ENCODE measurements around the gene SYNGR3.

Gene SYNGR3

GRCh38 chr16:2022723-2023091, 32.9 kb downstream of the SYNGR3 start:
- H3K9me3 ChIP-seq (ENCODE audit: control insufficient read depth in 1 of 2, low read length in 2 of 2), result no peaks in the 10 kb centered on the region
- peaks cover 3 to 53% of the 10 kb centered on the region in 2 donors for H3K4me1 ChIP-seq (ENCODE audit: control insufficient read depth in 1 of 2, insufficient read depth in 2 of 2, low read length in 2 of 2)
- peak overlapping the region; percentile 33 to 58 for H3K4me3 ChIP-seq (ENCODE audit: low read depth in 1 of 2, low read length in 2 of 2)
- H3K27me3 ChIP-seq (ENCODE audit: low read depth, low read length), result peaks cover 5% of the 10 kb centered on the region
- H3K27ac ChIP-seq (ENCODE audit: low read length), result no peak overlapping the region
- H3K36me3 ChIP-seq (ENCODE audit: control insufficient read depth in 1 of 2, insufficient read depth in 2 of 2, low read length in 2 of 2), result no peaks in the 10 kb centered on the region

- Histone ChIP-seq H3K4me1 (ENCODE audit: control insufficient read depth in 1 of 2, insufficient read depth in 2 of 2, low read length in 2 of 2) (peaks cover 6 to 59% of the 10 kb centered on the region in 2 donors), H3K27me3 (ENCODE audit: low read depth, low read length) (peaks cover 5% of the 10 kb centered on the region), H3K27ac (ENCODE audit: low read length) (no peak overlapping the region), H3K9me3 (ENCODE audit: control insufficient read depth in 1 of 2, low read length in 2 of 2) (no peaks in the 10 kb centered on the region), H3K36me3 (ENCODE audit: control insufficient read depth in 1 of 2, insufficient read depth in 2 of 2, low read length in 2 of 2) (no peaks in the 10 kb centered on the region), H3K4me3 (ENCODE audit: low read depth in 1 of 2, low read length in 2 of 2) (peak overlapping the region; percentile 39 to 58)
These were observed 33.6 kb downstream of the SYNGR3 start for GRCh38 chr16:2023092-2024031.

- Histone ChIP-seq H3K9me3 (ENCODE audit: control insufficient read depth in 1 of 2, low read length in 2 of 2) (no peaks in the 10 kb centered on the region), H3K27ac (ENCODE audit: low read length) (no peak overlapping the region), H3K4me1 (ENCODE audit: control insufficient read depth in 1 of 2, insufficient read depth in 2 of 2, low read length in 2 of 2) (peaks cover 6 to 63% of the 10 kb centered on the region in 2 donors), H3K36me3 (ENCODE audit: control insufficient read depth in 1 of 2, insufficient read depth in 2 of 2, low read length in 2 of 2) (no peaks in the 10 kb centered on the region), H3K4me3 (ENCODE audit: low read depth in 1 of 2, low read length in 2 of 2) (peak overlapping the region in 1 of 2 donors; percentile 58), H3K27me3 (ENCODE audit: low read depth, low read length) (peaks cover 5% of the 10 kb centered on the region)
These were observed 34.3 kb downstream of the SYNGR3 start for GRCh38 chr16:2024032-2024420.

DNA sequence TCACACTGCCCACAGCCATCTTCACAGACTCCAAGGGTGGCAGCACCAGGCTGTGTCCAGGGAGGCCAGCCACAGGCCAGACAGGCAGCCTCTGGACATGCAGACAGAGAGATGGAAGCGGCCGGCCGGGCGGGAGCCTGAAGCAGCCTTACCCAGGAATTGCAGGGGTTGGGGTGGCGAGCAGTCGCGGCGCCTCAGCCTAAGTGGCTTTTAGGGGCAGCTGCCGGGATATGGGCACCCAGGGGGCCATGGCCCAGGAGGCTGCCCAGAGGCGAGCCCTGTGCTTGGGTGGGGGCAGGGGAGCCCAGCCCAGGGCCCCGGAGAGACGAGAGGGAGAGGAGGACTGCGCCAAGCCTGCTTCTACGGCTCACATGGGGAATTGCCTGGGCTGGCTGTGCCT, 35.5 kb downstream of the SYNGR3 start:
- Histone ChIP-seq H3K4me1 (ENCODE audit: control insufficient read depth in 1 of 2, insufficient read depth in 2 of 2, low read length in 2 of 2) (peaks cover 6 to 57% of the 10 kb centered on the region in 2 donors), H3K9me3 (ENCODE audit: control insufficient read depth in 1 of 2, low read length in 2 of 2) (no peaks in the 10 kb centered on the region), H3K27ac (ENCODE audit: low read length) (no peak overlapping the region), H3K4me3 (ENCODE audit: low read depth in 1 of 2, low read length in 2 of 2) (no peak overlapping the region), H3K36me3 (ENCODE audit: control insufficient read depth in 1 of 2, insufficient read depth in 2 of 2, low read length in 2 of 2) (no peaks in the 10 kb centered on the region), H3K27me3 (ENCODE audit: low read depth, low read length) (no peaks in the 10 kb centered on the region)

GRCh38 chr16:2025878-2026460, 36.2 kb downstream of the SYNGR3 start:
- no peaks in the 10 kb centered on the region for H3K27me3 ChIP-seq (ENCODE audit: low read depth, low read length)
- no peak overlapping the region for H3K27ac ChIP-seq (ENCODE audit: low read length)
- peak overlapping the region in 1 of 2 donors; percentile 45 for H3K4me3 ChIP-seq (ENCODE audit: low read depth in 1 of 2, low read length in 2 of 2)
- H3K4me1 ChIP-seq (ENCODE audit: control insufficient read depth in 1 of 2, insufficient read depth in 2 of 2, low read length in 2 of 2), result peaks cover 6 to 51% of the 10 kb centered on the region in 2 donors
- H3K36me3 ChIP-seq (ENCODE audit: control insufficient read depth in 1 of 2, insufficient read depth in 2 of 2, low read length in 2 of 2), result no peaks in the 10 kb centered on the region
- H3K9me3 ChIP-seq (ENCODE audit: control insufficient read depth in 1 of 2, low read length in 2 of 2), result no peaks in the 10 kb centered on the region

GRCh38 chr16:2026461-2027023, 36.8 kb downstream of the SYNGR3 start, which contains the start of gene NHERF2:
Gene NHERF2, plus strand, starts transcription at chr16:2026902. Its CDS starts 104 bp downstream, at chr16:2027006.
- Histone ChIP-seq H3K9me3 (ENCODE audit: control insufficient read depth in 1 of 2, low read length in 2 of 2) (no peaks in the 10 kb centered on the region), H3K4me1 (ENCODE audit: control insufficient read depth in 1 of 2, insufficient read depth in 2 of 2, low read length in 2 of 2) (peaks cover 6 to 51% of the 10 kb centered on the region in 2 donors), H3K27ac (ENCODE audit: low read length) (no peak within 1 kb of the TSS), H3K4me3 (ENCODE audit: low read depth in 1 of 2, low read length in 2 of 2) (peak within 1 kb of the TSS; percentile 69 to 78), H3K36me3 (ENCODE audit: control insufficient read depth in 1 of 2, insufficient read depth in 2 of 2, low read length in 2 of 2) (no peaks in the 10 kb centered on the region), H3K27me3 (ENCODE audit: low read depth, low read length) (no peaks in the 10 kb centered on the region)

- H3K4me3 ChIP-seq (ENCODE audit: low read depth in 1 of 2, low read length in 2 of 2), result peak overlapping the region; percentile 69 to 78
- no peaks in the 10 kb centered on the region for H3K27me3 ChIP-seq (ENCODE audit: low read depth, low read length)
- peaks cover 6 to 50% of the 10 kb centered on the region in 2 donors for H3K4me1 ChIP-seq (ENCODE audit: control insufficient read depth in 1 of 2, insufficient read depth in 2 of 2, low read length in 2 of 2)
- H3K9me3 ChIP-seq (ENCODE audit: control insufficient read depth in 1 of 2, low read length in 2 of 2), result no peaks in the 10 kb centered on the region
- no peaks in the 10 kb centered on the region for H3K36me3 ChIP-seq (ENCODE audit: control insufficient read depth in 1 of 2, insufficient read depth in 2 of 2, low read length in 2 of 2)
- no peak overlapping the region for H3K27ac ChIP-seq (ENCODE audit: low read length)
These were observed 37.5 kb downstream of the SYNGR3 start for GRCh38 chr16:2027024-2028010.

- Histone ChIP-seq H3K27me3 (ENCODE audit: low read depth, low read length) (no peaks in the 10 kb centered on the region), H3K9me3 (ENCODE audit: control insufficient read depth in 1 of 2, low read length in 2 of 2) (no peaks in the 10 kb centered on the region), H3K27ac (ENCODE audit: low read length) (no peak overlapping the region), H3K4me1 (ENCODE audit: control insufficient read depth in 1 of 2, insufficient read depth in 2 of 2, low read length in 2 of 2) (peaks cover 6 to 48% of the 10 kb centered on the region in 2 donors), H3K4me3 (ENCODE audit: low read depth in 1 of 2, low read length in 2 of 2) (peak overlapping the region; percentile 69 to 78), H3K36me3 (ENCODE audit: control insufficient read depth in 1 of 2, insufficient read depth in 2 of 2, low read length in 2 of 2) (no peaks in the 10 kb centered on the region)
These were observed 38.4 kb downstream of the SYNGR3 start for GRCh38 chr16:2028146-2028545.

- H3K4me3 ChIP-seq (ENCODE audit: low read depth in 1 of 2, low read length in 2 of 2), result peak overlapping the region; percentile 3 to 78
- no peaks in the 10 kb centered on the region for H3K36me3 ChIP-seq (ENCODE audit: control insufficient read depth in 1 of 2, insufficient read depth in 2 of 2, low read length in 2 of 2)
These were observed 39.0 kb downstream of the SYNGR3 start for GRCh38 chr16:2028620-2029220.

DNA sequence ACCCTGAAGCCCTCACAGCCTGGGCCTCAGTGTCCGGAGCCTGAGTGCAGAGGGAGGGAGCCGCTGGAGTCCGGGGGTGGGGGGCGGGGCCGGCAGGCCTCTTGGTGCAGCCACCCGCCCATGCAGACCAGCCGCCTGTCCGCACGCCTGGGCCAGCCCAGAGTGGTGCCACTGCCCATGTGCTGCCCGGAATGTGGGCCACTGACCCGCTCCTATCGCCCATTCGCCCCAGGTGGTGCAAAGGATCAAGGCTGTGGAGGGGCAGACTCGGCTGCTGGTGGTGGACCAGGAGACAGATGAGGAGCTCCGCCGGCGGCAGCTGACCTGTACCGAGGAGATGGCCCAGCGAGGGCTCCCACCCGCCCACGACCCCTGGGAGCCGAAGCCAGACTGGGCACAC, 39.6 kb downstream of the SYNGR3 start:
- Histone ChIP-seq H3K4me3 (ENCODE audit: low read depth in 1 of 2, low read length in 2 of 2) (peak overlapping the region in 1 of 2 donors; percentile 32), H3K27me3 (ENCODE audit: low read depth, low read length) (no peaks in the 10 kb centered on the region), H3K9me3 (ENCODE audit: control insufficient read depth in 1 of 2, low read length in 2 of 2) (no peaks in the 10 kb centered on the region), H3K4me1 (ENCODE audit: control insufficient read depth in 1 of 2, insufficient read depth in 2 of 2, low read length in 2 of 2) (peaks cover 6 to 49% of the 10 kb centered on the region in 2 donors), H3K36me3 (ENCODE audit: control insufficient read depth in 1 of 2, insufficient read depth in 2 of 2, low read length in 2 of 2) (no peaks in the 10 kb centered on the region), H3K27ac (ENCODE audit: low read length) (no peak overlapping the region)

More at GRCh38 chr16:2028620-2029220, 39.0 kb downstream of the SYNGR3 start:
- Histone ChIP-seq H3K27me3 (ENCODE audit: low read depth, low read length) (no peaks in the 10 kb centered on the region), H3K4me1 (ENCODE audit: control insufficient read depth in 1 of 2, insufficient read depth in 2 of 2, low read length in 2 of 2) (peaks cover 6 to 48% of the 10 kb centered on the region in 2 donors), H3K27ac (ENCODE audit: low read length) (no peak overlapping the region), H3K9me3 (ENCODE audit: control insufficient read depth in 1 of 2, low read length in 2 of 2) (no peaks in the 10 kb centered on the region)
